HCT116 (cell line): ENCODE measurements around the gene KLK6. TPM values are rescaled to one million over a fixed set of nuclear protein-coding genes. Genes with fewer than 3 reads are reported as not detected.
A peak's percentile ranks its signal among the peaks of the same experiment; 100 is the strongest.

ENCODE experiments used
- ATAC-seq: fragments of 200-7000 bp; cut with Tn5 transposase; 2 replicates; pipeline ENCODE4 v1.9.1; 2020; ENCODE audit warnings: mild to moderate bottlenecking, moderate library complexity
- BruUV-seq: library from RNA; stranded (reverse); fragments of 400-500 nt; replicated peaks from 2 replicates; lab custom pipeline; 2021; lab: Mats Ljungman, UMichigan
- CTCF ChIA-PET: fragments of 300-600 bp; sonication (Branson Sonifier 250); formaldehyde crosslinking; loops from one replicate; lab custom pipeline; 2021; ENCODE audit warnings: antibody characterized with exemption; lab: Charles Lee
- POLR2A ChIA-PET: fragments of 300-600, 350-600 bp; sonication (Branson Sonifier 250); formaldehyde crosslinking; loops from one replicate; lab custom pipeline; 2021; ENCODE audit warnings: antibody characterized with exemption; lab: Charles Lee
- RAD21 ChIA-PET, 2 experiments: fragments of 300-600 bp; sonication (Branson Sonifier 250); formaldehyde crosslinking; loops; one replicate each; lab custom pipeline; 2023; ENCODE audit warnings: low total read pairs in 2 of 2; ENCODE audit not compliant: uncharacterized antibody in 2 of 2, unreplicated experiment in 2 of 2, low non-redundant PET in 1 of 2; lab: Charles Lee
- DNase-seq: peaks from one replicate; pipeline ENCODE4 v3.0.0-alpha.2; 2010; ENCODE audit warnings: low read depth, low spot score
- H2AFZ ChIP-seq: fragments of 200-600 bp; shearing (Covaris generic), sonication (generic); 2 replicates; pipeline ENCODE4 v1.6.1; 2017; ENCODE audit warnings: low read depth, mixed run types, mixed read lengths, antibody characterized with exemption, low read length; ENCODE audit not compliant: poor library complexity, severe bottlenecking
- H3K27ac ChIP-seq: 2 replicates; pipeline ENCODE4 v1.5.1; 2012; ENCODE audit warnings: low read depth, low read length
- H3K27me3 ChIP-seq: fragments of 200-600 bp; sonication (generic); 2 replicates; pipeline ENCODE4 v1.6.1; 2016; ENCODE audit warnings: mixed run types, low read length, mixed read lengths; ENCODE audit not compliant: insufficient read depth
- H3K36me3 ChIP-seq, 2 experiments: fragments of 200-500 bp in 1 of 2; fragments of 200-600 bp in 1 of 2; sonication (Bioruptor generic) in 1 of 2; sonication (generic) in 1 of 2; 2 replicates each; pipeline versions ENCODE4 v1.5.1 to v1.6.1; 2014 to 2016; ENCODE audit warnings: low read length in 2 of 2, inconsistent platforms in 1 of 2, mixed read lengths in 1 of 2, mixed run types in 1 of 2; ENCODE audit not compliant: insufficient read depth in 2 of 2, control insufficient read depth in 1 of 2
- H3K4me1 ChIP-seq, 2 experiments: fragments of 200-600 bp in 1 of 2; sonication (generic) in 1 of 2; 2 replicates each; pipeline versions ENCODE4 v1.5.1 to v1.6.1; 2012 to 2017; ENCODE audit warnings: low read length in 2 of 2, inconsistent platforms in 1 of 2, mild to moderate bottlenecking in 1 of 2, mixed read lengths in 1 of 2, mixed run types in 1 of 2, moderate library complexity in 1 of 2; ENCODE audit not compliant: insufficient read depth in 2 of 2, control insufficient read depth in 1 of 2
- H3K4me2 ChIP-seq: fragments of 200-600 bp; sonication (generic); 2 replicates; pipeline ENCODE4 v1.6.1; 2017; ENCODE audit warnings: mixed run types, low read length, mixed read lengths
- H3K4me3 ChIP-seq, 2 experiments: fragments of 200-600 bp in 1 of 2; sonication (generic) in 1 of 2; replicated peaks in 1 of 2; 2 replicates each; pipeline ENCODE4 v1.5.1; 2011 to 2016; ENCODE audit warnings: low read length in 2 of 2, control low read depth in 1 of 2, low read depth in 1 of 2, mild to moderate bottlenecking in 1 of 2, mixed read lengths in 1 of 2, mixed run types in 1 of 2
- H3K79me2 ChIP-seq: fragments of 200-600 bp; sonication (generic); 2 replicates; pipeline ENCODE4 v1.6.1; 2017; ENCODE audit warnings: mild to moderate bottlenecking, mixed run types, low read length, moderate library complexity, mixed read lengths; ENCODE audit not compliant: insufficient read depth
- H3K9ac ChIP-seq: fragments of 200-600 bp; sonication (generic); 2 replicates; pipeline ENCODE4 v1.6.1; 2016; ENCODE audit warnings: low read length, mixed read lengths
- H3K9me2 ChIP-seq: fragments of 200-600 bp; sonication (generic), shearing (Covaris generic); 2 replicates; pipeline ENCODE4 v1.6.1; 2017; ENCODE audit warnings: mixed run types, mild to moderate bottlenecking, moderate library complexity; ENCODE audit not compliant: insufficient read depth
- H3K9me3 ChIP-seq, 2 experiments: fragments of 200-500 bp in 1 of 2; fragments of 200-600 bp in 1 of 2; sonication (Bioruptor generic) in 1 of 2; sonication (generic) in 1 of 2; 2 replicates each; pipeline ENCODE4 v1.6.1; 2014 to 2017; ENCODE audit warnings: low read length in 2 of 2, mixed read lengths in 2 of 2, inconsistent platforms in 1 of 2, low read depth in 1 of 2, mild to moderate bottlenecking in 1 of 2, mixed run types in 1 of 2, moderate library complexity in 1 of 2; ENCODE audit not compliant: control insufficient read depth in 1 of 2, insufficient read depth in 1 of 2
- H4K20me1 ChIP-seq: fragments of 200-600 bp; sonication (generic), shearing (Covaris generic); 2 replicates; pipeline ENCODE4 v1.6.1; 2017; ENCODE audit warnings: mixed run types, mild to moderate bottlenecking, moderate library complexity; ENCODE audit not compliant: insufficient read depth
- CBX3 ChIP-seq: IDR thresholded peaks from 2 replicates; pipeline ENCODE4 v1.6.1; 2012; ENCODE audit warnings: low read depth
- EGR1 ChIP-seq: IDR thresholded peaks from 2 replicates; pipeline ENCODE4 v1.6.1; 2012; ENCODE audit warnings: low read depth
- ELF1 ChIP-seq: IDR thresholded peaks from 2 replicates; pipeline ENCODE4 v1.6.1; 2012; ENCODE audit warnings: low read depth, borderline replicate concordance
- EZH2 ChIP-seq: fragments of 200-600 bp; sonication (generic); IDR thresholded peaks from 2 replicates; pipeline ENCODE4 v1.6.1; 2017; ENCODE audit warnings: antibody characterized with exemption, mixed run types
- EZH2phosphoT487 ChIP-seq: fragments of 200-600 bp; IDR thresholded peaks from 2 replicates; pipeline ENCODE4 v1.6.1; 2018; ENCODE audit warnings: antibody characterized with exemption, borderline replicate concordance
- FOSL1 ChIP-seq: IDR thresholded peaks from 2 replicates; pipeline ENCODE4 v1.6.1; 2012; ENCODE audit warnings: low read depth
- JUND ChIP-seq: IDR thresholded peaks from 2 replicates; pipeline ENCODE4 v1.6.1; 2012
- MAX ChIP-seq: IDR thresholded peaks from 2 replicates; pipeline ENCODE4 v1.6.1; 2012
- POLR2AphosphoS5 ChIP-seq: IDR thresholded peaks from 2 replicates; pipeline ENCODE4 v1.6.1; 2011; ENCODE audit warnings: mild to moderate bottlenecking, low read depth, low read length, moderate library complexity
- RAD21 ChIP-seq: IDR thresholded peaks from 2 replicates; pipeline ENCODE4 v1.6.1; 2012; ENCODE audit warnings: low read depth, mild to moderate bottlenecking
- SIN3A ChIP-seq: IDR thresholded peaks from 2 replicates; pipeline ENCODE4 v1.6.1; 2012; ENCODE audit warnings: low read depth
- SP1 ChIP-seq: IDR thresholded peaks from 2 replicates; pipeline ENCODE4 v1.6.1; 2012; ENCODE audit warnings: low read depth
- SRF ChIP-seq: IDR thresholded peaks from 2 replicates; pipeline ENCODE4 v1.6.1; 2012; ENCODE audit warnings: low read depth
- TCF7L2 ChIP-seq: IDR thresholded peaks from 2 replicates; pipeline ENCODE4 v1.7.0; 2011; ENCODE audit warnings: borderline replicate concordance, inconsistent platforms; ENCODE audit not compliant: insufficient read depth, insufficient read length; ENCODE audit errors: extremely low read depth
- YY1 ChIP-seq: IDR thresholded peaks from 2 replicates; pipeline ENCODE4 v1.6.1; 2011; ENCODE audit warnings: low read length, low read depth, moderate library complexity, mild to moderate bottlenecking; ENCODE audit not compliant: insufficient replicate concordance; ENCODE audit errors: extremely low read depth
- ZBTB33 ChIP-seq: IDR thresholded peaks from 2 replicates; pipeline ENCODE4 v1.6.1; 2011; ENCODE audit warnings: mild to moderate bottlenecking, low read length, moderate library complexity; ENCODE audit not compliant: insufficient replicate concordance; ENCODE audit errors: extremely low read depth
- ZFX ChIP-seq: fragments of 450-650 bp; IDR thresholded peaks from 2 replicates; pipeline ENCODE4 v1.6.1; 2017
- ZNF274 ChIP-seq: fragments of 200-500 bp; sonication (Bioruptor generic); IDR thresholded peaks from 2 replicates; pipeline ENCODE4 v1.6.1; 2014; ENCODE audit warnings: mild to moderate bottlenecking, low read depth, low read length, inconsistent platforms
- intact Hi-C: fragments of 100-400 bp; cut with micrococcal nuclease; formaldehyde crosslinking; loops from 2 replicates; pipeline ENCODE4 v1.10.0; 2022
- total RNA-seq: library from RNA; stranded (reverse); gene quantifications from one replicate; pipeline ENCODE4 v1.2.1, GENCODE V29; 2021; ENCODE audit not compliant: unreplicated experiment
- TF ChIP-seq, protein P1 (sequence below), 3 experiments: fragments of 200-600 bp in 1 of 3; sonication (generic) in 1 of 3; IDR thresholded peaks in 2 of 3; conservative IDR thresholded peaks in 1 of 3; 2 replicates each; pipeline ENCODE4 v1.5.1; 2012 to 2017; ENCODE audit warnings: low read depth in 2 of 3, low read length in 2 of 3, antibody characterized with exemption in 1 of 3, borderline replicate concordance in 1 of 3, control low read depth in 1 of 3, mild to moderate bottlenecking in 1 of 3, mixed read lengths in 1 of 3, mixed run types in 1 of 3, moderate library complexity in 1 of 3; ENCODE audit not compliant: insufficient read depth in 1 of 3
- TF ChIP-seq, protein P2 (sequence below): IDR thresholded peaks from 2 replicates; pipeline ENCODE4 v1.6.1; 2012

The KLK6 gene
- total RNA-seq, 1 experiment from 2014 or later: 40.5 TPM

DNA sequence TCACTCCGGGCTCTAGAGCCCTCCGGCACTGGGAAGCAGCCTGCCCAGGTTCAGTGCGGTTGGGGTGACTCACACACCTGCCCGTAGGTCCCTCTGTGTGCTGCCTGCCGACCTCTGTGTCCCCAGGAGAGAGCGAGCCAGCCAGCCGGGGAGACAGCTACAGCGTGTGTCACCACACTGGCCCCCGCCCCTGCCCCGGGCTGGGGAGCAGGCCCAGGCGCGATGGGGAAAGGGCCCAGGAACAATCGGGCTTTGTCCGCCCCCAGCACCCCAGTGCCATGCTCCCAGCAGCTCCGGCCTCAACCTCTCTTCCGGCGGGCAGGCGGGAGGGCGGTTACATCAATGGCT is at the start of gene KLK6 (continued):
- TF ChIP-seq ZNF274 (no peak), CBX3 (peak; percentile 90), TCF7L2 (no peak), SIN3A (no peak)

- ATAC-seq: peak; percentile 49
Observed at GRCh38 chr19:51018745-51019543, 49.6 kb upstream of the KLK6 start.

More at GRCh38 chr19:51018745-51019543, 49.6 kb upstream of the KLK6 start:
- intact Hi-C loops: no loop called here
- Histone ChIP-seq H3K4me1 (peaks cover 18 to 55% of the 10 kb centered on the region in 2 experiments), H4K20me1 (no peaks in the 10 kb centered on the region), H3K9me2 (no peaks in the 10 kb centered on the region), H3K27ac (peak overlapping the region; percentile 79), H2AFZ (no peak overlapping the region), H3K79me2 (no peaks in the 10 kb centered on the region), H3K9ac (peak overlapping the region; percentile 74), H3K36me3 (no peaks in the 10 kb centered on the region), H3K4me2 (peak overlapping the region; percentile 80), H3K4me3 (peak overlapping the region; percentile 60 to 73), H3K9me3 (no peaks in the 10 kb centered on the region), H3K27me3 (no peaks in the 10 kb centered on the region)
- TF ChIP-seq ZNF274: no peak
- TF ChIP-seq ZBTB33: no peak
- no peak; the same call in 1 of the 2 replicates for TF ChIP-seq EGR1
- TF ChIP-seq, protein P1, sequence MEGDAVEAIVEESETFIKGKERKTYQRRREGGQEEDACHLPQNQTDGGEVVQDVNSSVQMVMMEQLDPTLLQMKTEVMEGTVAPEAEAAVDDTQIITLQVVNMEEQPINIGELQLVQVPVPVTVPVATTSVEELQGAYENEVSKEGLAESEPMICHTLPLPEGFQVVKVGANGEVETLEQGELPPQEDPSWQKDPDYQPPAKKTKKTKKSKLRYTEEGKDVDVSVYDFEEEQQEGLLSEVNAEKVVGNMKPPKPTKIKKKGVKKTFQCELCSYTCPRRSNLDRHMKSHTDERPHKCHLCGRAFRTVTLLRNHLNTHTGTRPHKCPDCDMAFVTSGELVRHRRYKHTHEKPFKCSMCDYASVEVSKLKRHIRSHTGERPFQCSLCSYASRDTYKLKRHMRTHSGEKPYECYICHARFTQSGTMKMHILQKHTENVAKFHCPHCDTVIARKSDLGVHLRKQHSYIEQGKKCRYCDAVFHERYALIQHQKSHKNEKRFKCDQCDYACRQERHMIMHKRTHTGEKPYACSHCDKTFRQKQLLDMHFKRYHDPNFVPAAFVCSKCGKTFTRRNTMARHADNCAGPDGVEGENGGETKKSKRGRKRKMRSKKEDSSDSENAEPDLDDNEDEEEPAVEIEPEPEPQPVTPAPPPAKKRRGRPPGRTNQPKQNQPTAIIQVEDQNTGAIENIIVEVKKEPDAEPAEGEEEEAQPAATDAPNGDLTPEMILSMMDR (IDR thresholded peaks at IDR 0.05 in 2 of 3, conservative IDR thresholded peaks at IDR 0.05 in 1 of 3; ENCODE audit: borderline replicate concordance in 1 of 3, insufficient read depth in 1 of 3, low read depth in 2 of 3, low read length in 2 of 3): no peak
- no peak for TF ChIP-seq MAX
- TF ChIP-seq EZH2phosphoT487: no peak
- TF ChIP-seq ELF1: no peak
- TF ChIP-seq SP1: no peak
- TF ChIP-seq FOSL1: no peak
- 0 out of 2 replicates have a peak, but pooled peaks have one; percentile 30 for TF ChIP-seq ZFX
- no peak for TF ChIP-seq RAD21
- TF ChIP-seq JUND: no peak
- no peak for TF ChIP-seq CBX3
- no peak for TF ChIP-seq EZH2
- peak; percentile 14 for TF ChIP-seq YY1
- TF ChIP-seq, protein P2, sequence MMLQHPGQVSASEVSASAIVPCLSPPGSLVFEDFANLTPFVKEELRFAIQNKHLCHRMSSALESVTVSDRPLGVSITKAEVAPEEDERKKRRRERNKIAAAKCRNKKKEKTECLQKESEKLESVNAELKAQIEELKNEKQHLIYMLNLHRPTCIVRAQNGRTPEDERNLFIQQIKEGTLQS: no peak
- TF ChIP-seq POLR2AphosphoS5: peak; percentile 86
- TF ChIP-seq SRF: no peak
- no peak for TF ChIP-seq TCF7L2
- POLR2A ChIA-PET: interaction anchor here (0.8 to 5.4 kb wide), 9 partner anchors 9 to 638 kb away, joined by 3 to 49 read pairs (median 5); partner anchors contain the start of genes KLK6 and KLK8
- RAD21 ChIA-PET: interaction anchor here (0.6 to 1.5 kb wide), 5 partner anchors 50 to 354 kb away, joined by 3 to 14 read pairs (median 4); no protein-coding TSS in a partner anchor
- DNase-seq: no peak
- CTCF ChIA-PET: interaction anchor here (0.8 to 7.3 kb wide), 6 partner anchors 9 to 113 kb away, joined by 3 to 140 read pairs (median 34); partner anchors contain the start of gene KLK8
- BruUV-seq: TSS peak; percentile 54
